Endothelial cell of umbilical vein (primary cell): Measurements from ENCODE around the gene TOP2B. TPM values are rescaled to one million over a fixed set of nuclear protein-coding genes. Genes with fewer than 3 reads are reported as not detected.

Experiments
- BruUV-seq: library from RNA; stranded (reverse); fragments of 400-500 nt; replicated peaks from 2 replicates; lab custom pipeline; 2021; lab: Mats Ljungman, UMichigan
- CTCF ChIA-PET: fragments of 300-600, 350-600 bp; sonication (Branson Sonifier 250); formaldehyde crosslinking; loops from one replicate; lab custom pipeline; 2021; ENCODE audit warnings: antibody characterized with exemption, inconsistent platforms; lab: Charles Lee
- POLR2A ChIA-PET: fragments of 300-600, 350-600 bp; sonication (Branson Sonifier 250); formaldehyde crosslinking; loops from one replicate; lab custom pipeline; 2021; ENCODE audit warnings: antibody characterized with exemption, inconsistent platforms; lab: Charles Lee
- DNase-seq: peaks from one replicate; pipeline ENCODE4 v3.0.0-alpha.2; 2011; ENCODE audit warnings: low read depth, low spot score
- FAIRE-seq: peaks from 2 replicates; lab custom pipeline; 2011; peaks lifted over from hg19 to GRCh38; lab: Jason Lieb, UNC
- H2AFZ ChIP-seq: 2 replicates; pipeline ENCODE4 v1.6.0; 2012; ENCODE audit warnings: low read depth, low read length, control low read depth, inconsistent platforms
- H3K27ac ChIP-seq: 2 replicates; pipeline ENCODE4 v1.5.1; 2011; ENCODE audit warnings: low read depth, mild to moderate bottlenecking, control low read depth, low read length, moderate library complexity; ENCODE audit not compliant: insufficient read depth
- H3K27me3 ChIP-seq, 2 experiments: 2 replicates each; pipeline versions ENCODE4 v1.6.0 to v1.6.1; 2011; ENCODE audit warnings: low read length in 2 of 2, mixed read lengths in 1 of 2; ENCODE audit not compliant: control insufficient read depth in 2 of 2, insufficient read depth in 2 of 2
- H3K36me3 ChIP-seq, 2 experiments: 2 replicates in 1 of 2; 3 replicates in 1 of 2; pipeline ENCODE4 v1.5.1; 2011; ENCODE audit warnings: low read length in 2 of 2, mild to moderate bottlenecking in 1 of 2, moderate library complexity in 1 of 2; ENCODE audit not compliant: control insufficient read depth in 2 of 2, insufficient read depth in 2 of 2; ENCODE audit errors: extremely low read depth in 1 of 2
- H3K4me1 ChIP-seq: 3 replicates; pipeline ENCODE4 v1.5.1; 2011; ENCODE audit warnings: mild to moderate bottlenecking, low read length; ENCODE audit not compliant: control insufficient read depth, insufficient read depth; ENCODE audit errors: extremely low read depth
- H3K4me2 ChIP-seq: 2 replicates; pipeline ENCODE4 v1.6.1; 2011; ENCODE audit warnings: low read length, control low read depth, mixed read lengths; ENCODE audit not compliant: insufficient read depth
- H3K4me3 ChIP-seq, 3 experiments: fragments of 200-600 bp in 1 of 3; sonication (generic), shearing (Covaris generic) in 1 of 3; replicated peaks in 1 of 3; 2 replicates each; pipeline ENCODE4 v1.5.1; 2011 to 2016; ENCODE audit warnings: control low read depth in 3 of 3, low read length in 3 of 3, mild to moderate bottlenecking in 2 of 3, inconsistent platforms in 1 of 3, low read depth in 1 of 3, moderate library complexity in 1 of 3; ENCODE audit not compliant: insufficient read depth in 1 of 3
- H3K79me2 ChIP-seq: 2 replicates; pipeline ENCODE4 v1.6.0; 2012; ENCODE audit warnings: low read length, inconsistent platforms; ENCODE audit not compliant: control insufficient read depth, insufficient read depth
- H3K9ac ChIP-seq: replicated peaks from 2 replicates; pipeline ENCODE3; 2011; ENCODE audit warnings: low read length, control low read depth; ENCODE audit not compliant: insufficient read depth; ENCODE audit errors: extremely low read depth
- H3K9me1 ChIP-seq: replicated peaks from 3 replicates; pipeline ENCODE4 v1.6.0; 2011; ENCODE audit warnings: mild to moderate bottlenecking, low read length; ENCODE audit not compliant: control insufficient read depth, insufficient read depth; ENCODE audit errors: extremely low read depth
- H3K9me3 ChIP-seq: replicated peaks from 2 replicates; pipeline ENCODE4 v1.5.1; 2012; ENCODE audit warnings: low read length, inconsistent platforms; ENCODE audit not compliant: control insufficient read depth, insufficient read depth
- H4K20me1 ChIP-seq: replicated peaks from 2 replicates; pipeline ENCODE3; 2011; ENCODE audit warnings: mild to moderate bottlenecking, low read length; ENCODE audit not compliant: control insufficient read depth, insufficient read depth; ENCODE audit errors: extremely low read depth
- CTCF ChIP-seq, 2 donors: IDR thresholded peaks; 1 replicate in 1 of 2; 2 replicates in 1 of 2; pipeline ENCODE4 v1.5.1; 2011; ENCODE audit warnings: low read length in 2 of 2, mild to moderate bottlenecking in 2 of 2, moderate library complexity in 2 of 2, control low read depth in 1 of 2, inconsistent platforms in 1 of 2, low read depth in 1 of 2; ENCODE audit not compliant: insufficient read depth in 1 of 2; ENCODE audit errors: extremely low read depth in 1 of 2
- EZH2 ChIP-seq: IDR thresholded peaks from 2 replicates; pipeline ENCODE4 v1.6.1; 2012; ENCODE audit warnings: borderline replicate concordance, low read depth, mild to moderate bottlenecking, moderate library complexity, low read length, inconsistent platforms; ENCODE audit not compliant: severe bottlenecking
- FOS ChIP-seq: IDR thresholded peaks from 2 replicates; pipeline ENCODE4 v1.6.1; 2011; ENCODE audit warnings: mild to moderate bottlenecking, low read length, moderate library complexity, borderline replicate concordance; ENCODE audit not compliant: insufficient read depth
- GATA2 ChIP-seq: IDR thresholded peaks from 2 replicates; pipeline ENCODE4 v1.7.0; 2011; ENCODE audit warnings: low read depth, mild to moderate bottlenecking, moderate library complexity, mixed read lengths, low read length; ENCODE audit not compliant: insufficient read length, insufficient read depth
- JUN ChIP-seq: IDR thresholded peaks from 2 replicates; pipeline ENCODE4 v1.6.1; 2011; ENCODE audit warnings: borderline replicate concordance, low read depth; ENCODE audit not compliant: insufficient read length, insufficient read depth
- MYC ChIP-seq: IDR thresholded peaks from one replicate; pipeline ENCODE4 v1.6.1; 2011; ENCODE audit warnings: mild to moderate bottlenecking, low read depth, low read length
- POLR2A ChIP-seq: IDR thresholded peaks from 2 replicates; pipeline ENCODE4 v1.6.1; 2012; ENCODE audit warnings: low read depth, mild to moderate bottlenecking, control low read depth, low read length
- POLR2AphosphoS5 ChIP-seq: IDR thresholded peaks from 2 replicates; pipeline ENCODE4 v1.6.1; 2012; ENCODE audit warnings: low read depth, mild to moderate bottlenecking, control low read depth, low read length, moderate library complexity; ENCODE audit not compliant: insufficient read depth
- dilution Hi-C: fragments of 300-500 bp; cut with MboI; formaldehyde crosslinking; loops from one replicate; pipeline ENCODE4 v1.15.0; 2019; ENCODE audit warnings: low sequenced_read_pairs; ENCODE audit not compliant: extremely low pct_ligation_motif_present
- intact Hi-C: fragments of 100-400 bp; cut with micrococcal nuclease; formaldehyde crosslinking; loops from one replicate; pipeline ENCODE4 v1.10.0; 2022
- polyA plus RNA-seq, 4 experiments: library from polyadenylated mRNA; depleted of rRNA in 3 of 4; stranded (reverse) in 3 of 4; unstranded in 1 of 4; fragments of >200 nt; gene quantifications; 2 replicates each; pipeline versions ENCODE4 v1.2.1 to v1.2.3, GENCODE V29; 2011 to 2012; ENCODE audit warnings: missing spikeins in 1 of 4
- total RNA-seq: library from RNA; stranded (reverse); gene quantifications from 2 replicates; pipeline ENCODE4 v1.2.3, GENCODE V29; 2021
- TF ChIP-seq, protein P1 (sequence below): IDR thresholded peaks from 2 replicates; pipeline ENCODE4 v1.6.1; 2011; ENCODE audit not compliant: insufficient read depth, insufficient read length

The TOP2B gene
- total and polyA plus RNA-seq, 2 donors (not counting 3 experiments of a cell fraction or from before 2014, with no cell fraction given): 20.4 to 98.9 TPM

- H3K9me3 ChIP-seq: no peaks in the 10 kb centered on the region
- no peak overlapping the region for H3K9ac ChIP-seq
- no peaks in the 10 kb centered on the region for H4K20me1 ChIP-seq
- dilution Hi-C loops: no loop called here
- TF ChIP-seq GATA2: no peak
- TF ChIP-seq POLR2AphosphoS5: no peak
- TF ChIP-seq JUN: no peak
- TF ChIP-seq, protein P1, sequence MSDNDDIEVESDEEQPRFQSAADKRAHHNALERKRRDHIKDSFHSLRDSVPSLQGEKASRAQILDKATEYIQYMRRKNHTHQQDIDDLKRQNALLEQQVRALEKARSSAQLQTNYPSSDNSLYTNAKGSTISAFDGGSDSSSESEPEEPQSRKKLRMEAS: no peak
- CTCF ChIA-PET: no interaction called here
- H3K9me1 ChIP-seq: no peaks in the 10 kb centered on the region
- no peaks in the 10 kb centered on the region for H3K4me1 ChIP-seq
- POLR2A ChIA-PET: no interaction called here
- H3K27me3 ChIP-seq: no peaks in the 10 kb centered on the region
- H2AFZ ChIP-seq: no peak overlapping the region
- no peaks in the 10 kb centered on the region for H3K79me2 ChIP-seq
- no peak overlapping the region for H3K4me3 ChIP-seq
- H3K36me3 ChIP-seq: peaks cover 0 to 8% of the 10 kb centered on the region in 2 experiments
- no peak overlapping the region for H3K4me2 ChIP-seq
- intact Hi-C loops: no loop called here
- no peak for DNase-seq
- FAIRE-seq: no peak
- BruUV-seq: no TSS peak
- no peak overlapping the region for H3K27ac ChIP-seq
Measured at GRCh38 chr3:25567806-25568524, 96.7 kb downstream of the TOP2B start.

DNA sequence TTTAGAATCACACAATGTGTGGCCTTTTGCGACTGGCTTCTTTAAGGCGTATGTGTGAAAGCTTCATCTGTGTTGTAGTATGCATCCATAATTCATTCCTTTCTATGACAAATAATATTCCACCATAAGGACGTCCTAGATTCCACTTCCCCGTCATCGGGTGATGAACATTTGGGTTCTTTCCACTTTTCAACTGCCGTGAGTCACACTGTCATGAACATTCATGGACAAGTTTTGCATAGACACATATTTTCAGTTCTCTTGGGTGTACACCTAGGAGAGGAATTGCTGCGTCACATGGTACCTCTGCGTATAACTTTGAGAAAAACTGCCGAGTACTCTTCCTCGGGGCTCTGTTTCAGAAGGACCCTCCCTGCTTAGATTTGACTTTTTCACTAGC is 97.3 kb downstream of the TOP2B start:
- intact Hi-C loops (no loop called here), dilution Hi-C loops (no loop called here)
- FAIRE-seq: no peak
- Histone ChIP-seq H3K4me1 (no peaks in the 10 kb centered on the region), H2AFZ (no peak overlapping the region), H3K4me2 (no peak overlapping the region), H3K4me3 (no peak overlapping the region), H3K9ac (no peak overlapping the region), H3K79me2 (no peaks in the 10 kb centered on the region), H3K9me1 (no peaks in the 10 kb centered on the region), H3K27ac (no peak overlapping the region), H3K27me3 (no peaks in the 10 kb centered on the region), H4K20me1 (no peaks in the 10 kb centered on the region), H3K36me3 (peaks cover 0 to 6% of the 10 kb centered on the region in 2 experiments), H3K9me3 (no peaks in the 10 kb centered on the region)
- BruUV-seq: no TSS peak
- TF ChIP-seq JUN: no peak
- TF ChIP-seq, protein P1: no peak
- no peak for TF ChIP-seq POLR2A
- no peak for TF ChIP-seq FOS
- no peak for TF ChIP-seq POLR2AphosphoS5
- TF ChIP-seq CTCF (IDR thresholded peaks at IDR 0.05; ENCODE audit: extremely low read depth in 1 of 2, insufficient read depth in 1 of 2, low read depth in 1 of 2, low read length in 2 of 2): no peak
- no peak for TF ChIP-seq GATA2
- TF ChIP-seq EZH2: no peak
- TF ChIP-seq MYC: no peak
- ChIA-PET CTCF (interaction anchor here (1.1 to 1.4 kb wide), 2 partner anchors 26 to 546 kb away, joined by 3 to 4 read pairs; no protein-coding TSS in a partner anchor), POLR2A (no interaction called here)
- DNase-seq: no peak
